Breast epithelium (tissue), 4 donors: ENCODE data around the gene BICD1. TPM values are rescaled to one million over a fixed set of nuclear protein-coding genes. Genes with fewer than 3 reads are reported as not detected.

Experiments
- DNase-seq, 2 donors: peaks; one replicate each; pipeline ENCODE4 v3.0.0-alpha.2; 2019; ENCODE audit warnings: low spot score in 2 of 2
- H3K27ac ChIP-seq, 2 donors: fragments of 200-600 bp; sonication (generic) in 1 of 2; one replicate each; pipeline ENCODE4 v1.5.1; 2016 to 2019; ENCODE audit warnings: mild to moderate bottlenecking in 1 of 2
- H3K27me3 ChIP-seq, 2 donors: fragments of 200-600 bp; sonication (generic) in 1 of 2; one replicate each; pipeline versions ENCODE4 v1.5.1 to v1.6.0; 2017 to 2019; ENCODE audit warnings: control low read depth in 1 of 2, mild to moderate bottlenecking in 1 of 2
- H3K36me3 ChIP-seq: fragments of 200-600 bp; one replicate; pipeline ENCODE4 v1.5.1; 2019
- H3K4me1 ChIP-seq, 2 donors: fragments of 200-600 bp; sonication (generic); one replicate each; pipeline ENCODE4 v1.5.1; 2016 to 2019; ENCODE audit warnings: control low read depth in 1 of 2
- H3K4me3 ChIP-seq, 3 donors: fragments of 200-600 bp; sonication (generic); 1 replicate in 2 of 3; 2 replicates in 1 of 3; pipeline ENCODE4 v1.5.1; 2016 to 2019; ENCODE audit warnings: mild to moderate bottlenecking in 3 of 3, moderate library complexity in 2 of 3
- H3K9me3 ChIP-seq, 2 donors: fragments of 200-600 bp; sonication (generic) in 1 of 2; one replicate each; pipeline ENCODE4 v1.5.1; 2016 to 2019; ENCODE audit warnings: control low read depth in 1 of 2
- POLR2A ChIP-seq: fragments of 450-650 bp; IDR thresholded peaks from one replicate; pipeline ENCODE4 v1.6.1; 2016; ENCODE audit warnings: antibody characterized with exemption, mild to moderate bottlenecking, moderate library complexity
- POLR2AphosphoS5 ChIP-seq, 3 donors: sonication (generic); formaldehyde crosslinking; IDR thresholded peaks; one replicate each; pipeline ENCODE4 v1.6.1; 2017; ENCODE audit warnings: antibody characterized with exemption in 3 of 3
- intact Hi-C: fragments of 100-400 bp; cut with DNase I; formaldehyde crosslinking; loops from one replicate; pipeline ENCODE4 v1.15.1; 2023; ENCODE audit warnings: low total_unique reads
- total RNA-seq, 3 donors: library from RNA; depleted of rRNA; stranded (reverse); fragments of >200 nt; gene quantifications; one replicate each; pipeline ENCODE4 v1.1.0, GENCODE V29; 2016
- TF ChIP-seq, protein P1 (sequence below), 3 donors: fragments of 450-650 bp; IDR thresholded peaks; one replicate each; pipeline ENCODE4 v1.5.1; 2016 to 2017; ENCODE audit warnings: antibody characterized with exemption in 3 of 3, mild to moderate bottlenecking in 3 of 3, moderate library complexity in 3 of 3

Gene BICD1
- total RNA-seq, 3 donors from 2014 or later = 7.2 to 31.5 (median 18.4) TPM

GRCh38 chr12:32126720-32127119 lies 20.1 kb downstream of the BICD1 start:
- H3K27ac ChIP-seq = no peak overlapping the region
- intact Hi-C loops = no loop called here
- H3K9me3 ChIP-seq = no peaks in the 10 kb centered on the region
- no peak for TF ChIP-seq POLR2AphosphoS5 (IDR thresholded peaks at IDR 0.05)
- TF ChIP-seq, protein P1, sequence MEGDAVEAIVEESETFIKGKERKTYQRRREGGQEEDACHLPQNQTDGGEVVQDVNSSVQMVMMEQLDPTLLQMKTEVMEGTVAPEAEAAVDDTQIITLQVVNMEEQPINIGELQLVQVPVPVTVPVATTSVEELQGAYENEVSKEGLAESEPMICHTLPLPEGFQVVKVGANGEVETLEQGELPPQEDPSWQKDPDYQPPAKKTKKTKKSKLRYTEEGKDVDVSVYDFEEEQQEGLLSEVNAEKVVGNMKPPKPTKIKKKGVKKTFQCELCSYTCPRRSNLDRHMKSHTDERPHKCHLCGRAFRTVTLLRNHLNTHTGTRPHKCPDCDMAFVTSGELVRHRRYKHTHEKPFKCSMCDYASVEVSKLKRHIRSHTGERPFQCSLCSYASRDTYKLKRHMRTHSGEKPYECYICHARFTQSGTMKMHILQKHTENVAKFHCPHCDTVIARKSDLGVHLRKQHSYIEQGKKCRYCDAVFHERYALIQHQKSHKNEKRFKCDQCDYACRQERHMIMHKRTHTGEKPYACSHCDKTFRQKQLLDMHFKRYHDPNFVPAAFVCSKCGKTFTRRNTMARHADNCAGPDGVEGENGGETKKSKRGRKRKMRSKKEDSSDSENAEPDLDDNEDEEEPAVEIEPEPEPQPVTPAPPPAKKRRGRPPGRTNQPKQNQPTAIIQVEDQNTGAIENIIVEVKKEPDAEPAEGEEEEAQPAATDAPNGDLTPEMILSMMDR (IDR thresholded peaks at IDR 0.05) = no peak
- no peak for TF ChIP-seq POLR2A
- no peaks in the 10 kb centered on the region for H3K27me3 ChIP-seq
- H3K36me3 ChIP-seq = no peaks in the 10 kb centered on the region
- DNase-seq = no peak
- H3K4me3 ChIP-seq = no peak overlapping the region
- no peaks in the 10 kb centered on the region for H3K4me1 ChIP-seq

GRCh38 chr12:32131666-32132065 lies 25.0 kb downstream of the BICD1 start:
- H3K27me3 ChIP-seq = no peaks in the 10 kb centered on the region
- no peak overlapping the region for H3K4me3 ChIP-seq
- TF ChIP-seq POLR2A = no peak
- no peak for TF ChIP-seq POLR2AphosphoS5 (IDR thresholded peaks at IDR 0.05)
- TF ChIP-seq, protein P1 (IDR thresholded peaks at IDR 0.05) = no peak
- H3K27ac ChIP-seq = no peak overlapping the region
- no peaks in the 10 kb centered on the region for H3K36me3 ChIP-seq
- DNase-seq = no peak
- H3K9me3 ChIP-seq = no peaks in the 10 kb centered on the region
- intact Hi-C loops = loop anchor here (2.0 kb wide), 1 partner anchor 13 kb away; no protein-coding TSS in a partner anchor
- H3K4me1 ChIP-seq = no peaks in the 10 kb centered on the region

- peak overlapping the region; percentile 58 to 77 for H3K27ac ChIP-seq
Measured at GRCh38 chr12:32134101-32134888, 27.6 kb downstream of the BICD1 start.

GRCh38 chr12:32135967-32136366 lies 29.3 kb downstream of the BICD1 start:
- Histone ChIP-seq H3K27me3 (no peaks in the 10 kb centered on the region), H3K4me3 (no peak overlapping the region), H3K9me3 (no peaks in the 10 kb centered on the region), H3K4me1 (no peaks in the 10 kb centered on the region), H3K36me3 (no peaks in the 10 kb centered on the region), H3K27ac (no peak overlapping the region)
- DNase-seq = no peak
- intact Hi-C loops = no loop called here
- TF ChIP-seq, protein P1 (IDR thresholded peaks at IDR 0.05) = no peak
- TF ChIP-seq POLR2AphosphoS5 (IDR thresholded peaks at IDR 0.05) (no peak), POLR2A (no peak)

More at GRCh38 chr12:32134101-32134888, 27.6 kb downstream of the BICD1 start:
- no peaks in the 10 kb centered on the region for H3K4me1 ChIP-seq
- H3K4me3 ChIP-seq = no peak overlapping the region
- no peaks in the 10 kb centered on the region for H3K36me3 ChIP-seq
- H3K27me3 ChIP-seq = no peaks in the 10 kb centered on the region
- TF ChIP-seq POLR2AphosphoS5 (IDR thresholded peaks at IDR 0.05) (no peak), POLR2A (no peak)
- TF ChIP-seq, protein P1 (IDR thresholded peaks at IDR 0.05) = no peak
- intact Hi-C loops = no loop called here
- no peak for DNase-seq
- no peaks in the 10 kb centered on the region for H3K9me3 ChIP-seq

DNA sequence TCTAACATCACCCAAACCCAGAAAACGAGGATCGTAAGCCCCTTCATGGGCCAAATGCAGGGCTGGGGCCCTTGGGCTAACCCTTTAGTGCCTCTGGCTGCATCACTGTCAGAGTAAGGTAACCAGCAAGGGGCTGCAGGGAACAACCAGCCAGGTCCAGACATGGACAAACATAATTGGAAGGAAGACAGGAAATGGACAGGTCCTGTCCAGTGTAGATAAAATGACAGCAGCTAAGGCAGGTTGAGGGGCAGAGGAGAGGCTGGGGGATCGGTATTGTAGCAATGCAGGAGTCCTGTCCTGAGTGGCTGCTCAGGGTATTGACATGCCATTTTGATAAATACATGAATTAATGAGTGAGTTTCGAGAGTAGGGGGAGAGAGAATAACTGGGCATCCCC lies 29.8 kb downstream of the BICD1 start:
- Histone ChIP-seq H3K9me3 (no peaks in the 10 kb centered on the region), H3K4me1 (no peaks in the 10 kb centered on the region), H3K27me3 (no peaks in the 10 kb centered on the region), H3K36me3 (no peaks in the 10 kb centered on the region), H3K27ac (no peak overlapping the region), H3K4me3 (no peak overlapping the region)
- DNase-seq = no peak
- intact Hi-C loops = no loop called here
- TF ChIP-seq, protein P1 (IDR thresholded peaks at IDR 0.05) = no peak
- no peak for TF ChIP-seq POLR2AphosphoS5 (IDR thresholded peaks at IDR 0.05)
- TF ChIP-seq POLR2A = no peak
